Ectodermal cell (in vitro differentiated cells): ENCODE measurements around the gene MXD1. TPM values are rescaled to one million over a fixed set of nuclear protein-coding genes. Genes with fewer than 3 reads are reported as not detected.
"Not testable (repeated sequence)": the region's sequence is repeated elsewhere in the genome, so short reads cannot be mapped to it uniquely, and the experiment has no call there.

Source experiments
- H3K27ac ChIP-seq: 2 replicates; pipeline ENCODE4 v1.7.0; 2013; ENCODE audit warnings: mild to moderate bottlenecking, low read depth, low read length; ENCODE audit not compliant: insufficient read depth, poor library complexity, severe bottlenecking
- H3K27me3 ChIP-seq: 2 replicates; pipeline ENCODE4 v1.7.0; 2013; ENCODE audit warnings: mild to moderate bottlenecking, low read length; ENCODE audit not compliant: insufficient read depth, control insufficient read depth, poor library complexity, severe bottlenecking
- H3K36me3 ChIP-seq: one replicate; pipeline ENCODE4 v1.7.0; 2013; ENCODE audit warnings: low read length; ENCODE audit not compliant: control insufficient read depth, insufficient read depth
- H3K4me1 ChIP-seq: one replicate; pipeline ENCODE4 v1.7.0; 2013; ENCODE audit warnings: low read length; ENCODE audit not compliant: control insufficient read depth, insufficient read depth
- H3K4me3 ChIP-seq: 2 replicates; pipeline ENCODE4 v1.7.0; 2013; ENCODE audit warnings: low read depth, low read length, control low read depth; ENCODE audit not compliant: insufficient read depth
- H3K9me3 ChIP-seq: 2 replicates; pipeline ENCODE4 v1.7.0; 2013; ENCODE audit warnings: mild to moderate bottlenecking, low read length, moderate library complexity; ENCODE audit not compliant: control insufficient read depth
- WGBS, 2 experiments: methylation state at CpG; one replicate each; pipeline ENCODE4 v1.1.7; 2013; ENCODE audit warnings: missing lambda C conversion rate in 2 of 2; 5-methylcytosine and 5-hydroxymethylcytosine counted together
- polyA plus RNA-seq, 4 experiments: library from polyadenylated mRNA; stranded (reverse); fragments of 50-300 nt; gene quantifications; one replicate each; pipeline ENCODE4 v1.2.3, GENCODE V29; 2013

MXD1 gene, protein sequence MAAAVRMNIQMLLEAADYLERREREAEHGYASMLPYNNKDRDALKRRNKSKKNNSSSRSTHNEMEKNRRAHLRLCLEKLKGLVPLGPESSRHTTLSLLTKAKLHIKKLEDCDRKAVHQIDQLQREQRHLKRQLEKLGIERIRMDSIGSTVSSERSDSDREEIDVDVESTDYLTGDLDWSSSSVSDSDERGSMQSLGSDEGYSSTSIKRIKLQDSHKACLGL
- 5.1 TPM for polyA plus RNA-seq (2013, experiment 1 of 4)
- 4.7 TPM for polyA plus RNA-seq (2013, experiment 2 of 4)
- polyA plus RNA-seq (2013, experiment 3 of 4), result 3.7 TPM
- 3.6 TPM for polyA plus RNA-seq (2013, experiment 4 of 4)

DNA sequence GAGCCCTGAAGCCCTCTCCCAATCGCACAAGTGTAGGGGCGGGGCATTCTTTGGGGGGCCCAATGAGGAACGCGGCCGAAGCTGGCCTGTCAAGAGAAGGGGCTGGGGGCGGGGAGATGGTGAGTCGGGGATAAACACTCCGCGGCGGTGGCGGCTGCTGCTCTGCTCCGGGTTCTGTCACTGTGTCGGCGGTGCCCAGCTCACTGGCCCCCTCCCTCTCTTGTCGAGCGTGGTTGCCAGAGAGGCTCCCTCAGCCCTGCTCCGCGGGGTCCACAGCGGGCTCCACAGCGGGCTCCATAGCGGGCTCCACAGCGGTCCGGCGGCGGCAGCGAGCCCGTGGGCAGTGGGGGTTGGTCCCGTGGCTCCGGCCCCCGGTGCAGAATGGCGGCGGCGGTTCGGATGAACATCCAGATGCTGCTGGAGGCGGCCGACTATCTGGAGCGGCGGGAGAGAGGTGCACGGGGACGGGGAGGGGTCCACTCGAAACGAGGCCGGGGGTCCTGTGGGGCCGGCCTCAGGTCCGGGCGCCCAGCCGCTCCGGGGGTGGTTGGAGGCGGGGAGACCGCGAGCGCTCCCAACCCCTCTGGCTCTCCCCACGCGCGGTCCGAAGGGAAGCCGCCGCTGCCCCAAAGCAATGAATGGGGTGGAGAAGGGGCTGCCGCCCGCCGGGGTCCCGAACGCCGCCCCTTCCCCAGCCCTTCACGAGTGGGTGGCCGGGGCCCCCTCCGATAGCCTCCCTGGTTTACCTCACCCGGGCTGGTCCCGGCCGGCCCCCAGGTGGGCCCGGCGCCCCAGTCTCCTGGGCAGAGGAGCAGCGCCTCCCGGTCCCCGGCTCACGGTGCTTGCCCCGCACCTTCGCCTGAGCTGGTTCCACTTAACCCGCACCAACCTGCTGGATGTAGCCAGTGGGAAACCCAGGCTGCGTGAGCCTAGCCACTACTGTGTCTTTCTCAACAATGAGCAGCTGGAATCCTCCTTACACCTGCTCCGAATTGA, at the start of gene MXD1:
TSS of gene MXD1 (plus strand) at position 160 of the 996 bp plus-strand sequence. CDS start at position 382, 222 bp downstream.
- peak within 1 kb of the TSS; percentile 92 for H3K4me3 ChIP-seq
- WGBS, 2 experiments, result 2% methylated on average over 81 of the region's 81 CpGs

DNA sequence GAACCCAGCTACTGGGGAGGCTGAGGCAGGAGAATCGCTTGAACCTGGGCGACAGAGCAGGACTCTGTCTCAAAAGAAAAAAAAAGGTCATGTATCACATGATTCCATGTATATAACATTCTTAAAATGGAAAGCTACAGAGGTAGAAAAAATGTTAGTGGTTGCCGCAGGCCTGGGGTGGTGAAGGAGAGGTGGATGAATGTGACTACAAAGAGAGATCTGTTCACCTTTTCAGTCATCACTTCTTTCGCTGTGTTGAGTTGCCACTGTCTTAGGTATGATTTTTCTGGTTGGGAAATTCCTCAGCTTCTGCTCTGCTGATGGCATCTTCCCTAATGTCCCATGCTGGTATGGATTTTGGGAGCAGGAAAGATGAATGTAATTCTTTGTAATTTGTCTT, 26.5 kb upstream of the MXD1 start:
- H3K27me3 ChIP-seq, result no peaks in the 10 kb centered on the region
- H3K27ac ChIP-seq, result no peak overlapping the region
- 96 to 97% methylated on average over 4 of the region's 4 CpGs for WGBS, 2 experiments
- H3K4me1 ChIP-seq, result no peaks in the 10 kb centered on the region
- no peak overlapping the region for H3K4me3 ChIP-seq
- no peaks in the 10 kb centered on the region for H3K9me3 ChIP-seq
- no peaks in the 10 kb centered on the region for H3K36me3 ChIP-seq

More for the DNA sequence above, at the start of gene MXD1:
- H3K9me3 ChIP-seq, result no peaks in the 10 kb centered on the region
- peaks cover 13% of the 10 kb centered on the region for H3K27me3 ChIP-seq
- H3K4me1 ChIP-seq, result peaks cover 6% of the 10 kb centered on the region
- H3K36me3 ChIP-seq, result no peaks in the 10 kb centered on the region
- peak within 1 kb of the TSS; percentile 98 for H3K27ac ChIP-seq

DNA sequence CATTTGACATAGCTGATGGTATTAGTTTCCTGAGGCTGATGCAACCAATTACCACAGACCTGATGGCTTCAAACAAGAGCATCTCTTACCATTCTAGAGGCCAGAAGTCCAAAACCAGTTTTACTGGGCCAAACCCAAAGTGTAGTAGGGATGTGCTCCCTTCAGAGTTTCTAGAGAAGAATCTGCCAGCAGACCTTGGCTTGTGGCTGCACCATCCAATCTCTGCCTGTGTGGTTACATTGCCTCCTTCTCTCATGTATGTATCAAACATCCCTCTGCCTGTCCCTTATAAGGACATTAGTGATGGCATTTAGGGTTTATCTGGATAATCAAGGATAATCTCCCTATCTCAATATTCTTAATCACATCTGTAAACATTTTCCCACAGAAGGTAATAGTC, 25.6 kb upstream of the MXD1 start:
- Histone ChIP-seq H3K9me3 (no peaks in the 10 kb centered on the region), H3K4me1 (no peaks in the 10 kb centered on the region), H3K27me3 (no peaks in the 10 kb centered on the region), H3K27ac (no peak overlapping the region), H3K36me3 (no peaks in the 10 kb centered on the region), H3K4me3 (no peak overlapping the region)

DNA sequence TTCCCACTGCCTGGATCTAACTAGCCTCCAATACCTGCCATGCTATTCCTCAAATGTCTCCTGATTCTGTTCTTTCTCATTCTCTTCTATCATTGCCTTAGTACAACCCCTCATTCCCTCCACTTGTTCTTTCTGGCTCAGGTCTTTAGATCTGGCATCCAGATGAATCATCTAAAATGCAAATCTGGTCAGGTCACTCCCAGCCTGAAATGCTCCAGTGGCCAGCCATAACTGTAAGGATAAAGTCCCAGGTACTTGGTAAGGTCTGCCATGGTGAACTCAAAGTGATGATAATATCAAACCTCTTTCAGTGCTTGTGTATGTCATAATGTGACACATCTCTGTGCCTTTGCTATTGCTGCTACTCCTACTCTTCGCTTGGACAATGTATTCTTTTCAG, 24.0 kb upstream of the MXD1 start:
- no peaks in the 10 kb centered on the region for H3K36me3 ChIP-seq
- no peaks in the 10 kb centered on the region for H3K9me3 ChIP-seq
- H3K27me3 ChIP-seq, result no peaks in the 10 kb centered on the region
- H3K27ac ChIP-seq, result no peak overlapping the region
- no peaks in the 10 kb centered on the region for H3K4me1 ChIP-seq
- H3K4me3 ChIP-seq, result no peak overlapping the region
- WGBS, 2 experiments, result 0% methylated on average over 1 of the region's 1 CpG; no CpG with 5 or more reads in 1 of the 2 experiments

DNA sequence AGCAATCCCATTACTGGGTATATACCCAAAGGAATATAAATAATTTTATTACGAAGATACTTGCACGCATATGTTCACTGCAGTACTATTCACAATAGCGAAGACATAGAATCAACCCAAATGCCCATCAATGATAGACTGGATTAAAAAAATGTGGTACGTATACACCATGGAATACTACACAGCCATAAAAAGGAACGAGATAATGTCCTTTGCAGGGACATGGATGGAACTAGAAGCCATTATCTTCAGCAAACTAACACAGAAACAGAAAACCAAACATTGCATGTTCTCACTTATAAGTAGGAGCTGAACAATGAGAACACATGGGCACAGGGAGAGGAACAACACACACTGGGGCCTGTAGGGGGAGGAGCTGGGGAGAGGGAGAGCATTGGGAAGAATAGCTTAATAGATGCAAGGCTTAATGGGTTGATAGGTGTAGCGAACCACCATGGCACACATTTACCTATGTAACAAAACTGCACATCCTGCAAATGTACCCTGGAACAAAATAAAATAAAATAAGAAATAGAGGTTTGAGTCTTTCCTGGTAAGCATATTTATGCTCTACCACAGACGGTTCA, 22.0 kb upstream of the MXD1 start:
- 91 to 94% methylated on average over 4 to 6 of the region's 7 CpGs for WGBS, 2 experiments
- not testable (repeated sequence) for H3K4me3 ChIP-seq

DNA sequence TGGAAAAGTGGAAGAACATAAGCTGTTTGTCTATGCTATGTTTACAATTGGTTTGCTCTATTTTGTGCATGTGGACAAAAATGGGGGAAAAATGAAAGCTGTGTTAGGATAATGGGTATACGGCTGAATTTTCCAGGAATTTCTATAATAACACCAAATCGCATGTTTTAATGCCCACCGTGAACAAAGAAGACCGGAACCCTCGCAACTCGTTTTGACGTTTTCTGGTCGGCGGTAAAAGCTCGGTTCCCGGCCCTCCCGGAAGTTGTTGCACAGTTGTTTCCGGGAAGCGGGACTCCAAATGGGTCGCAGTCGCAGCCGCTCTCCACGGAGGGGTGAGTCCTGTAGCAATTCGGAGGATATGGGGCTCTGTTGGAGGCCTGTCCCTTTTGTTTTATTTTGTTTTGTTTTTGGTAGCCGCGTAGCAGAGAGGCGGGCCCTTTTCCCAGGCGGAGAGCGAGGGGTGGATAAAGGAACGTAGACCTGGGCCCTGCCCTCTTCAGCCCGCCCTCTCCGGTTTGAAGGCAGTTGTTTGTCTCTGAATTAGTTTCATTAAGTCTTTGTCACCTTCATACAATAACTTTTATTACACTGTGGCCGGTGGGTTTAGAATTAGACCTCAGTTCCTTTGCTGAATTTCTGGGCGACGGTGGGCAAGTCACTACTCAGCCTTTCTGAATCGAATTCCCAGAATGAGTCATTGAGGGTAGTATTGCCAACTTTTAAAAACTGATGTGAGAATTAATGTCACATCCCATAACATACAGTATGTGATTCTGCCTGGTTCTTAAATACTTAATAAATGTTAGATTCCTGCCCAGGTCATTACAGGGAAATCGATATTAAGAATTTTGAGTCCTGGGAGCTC, 21.0 kb upstream of the MXD1 start, which contains the start of gene SNRNP27:
TSS of gene SNRNP27 (plus strand) at position 273 of the 868 bp plus-strand sequence. CDS start at position 302, 29 bp downstream.
- WGBS, 2 experiments, result 3% methylated on average over 32 of the region's 32 CpGs
- Histone ChIP-seq H3K36me3 (peaks cover 7% of the 10 kb centered on the region), H3K27me3 (no peaks in the 10 kb centered on the region), H3K4me1 (no peaks in the 10 kb centered on the region), H3K27ac (peak within 1 kb of the TSS; percentile 71), H3K4me3 (peak within 1 kb of the TSS; percentile 75), H3K9me3 (no peaks in the 10 kb centered on the region)

More for the DNA sequence above, 22.0 kb upstream of the MXD1 start:
- H3K9me3 ChIP-seq, H3K36me3 ChIP-seq, H3K27ac ChIP-seq, H3K4me1 ChIP-seq, H3K27me3 ChIP-seq: not testable (repeated sequence)

DNA sequence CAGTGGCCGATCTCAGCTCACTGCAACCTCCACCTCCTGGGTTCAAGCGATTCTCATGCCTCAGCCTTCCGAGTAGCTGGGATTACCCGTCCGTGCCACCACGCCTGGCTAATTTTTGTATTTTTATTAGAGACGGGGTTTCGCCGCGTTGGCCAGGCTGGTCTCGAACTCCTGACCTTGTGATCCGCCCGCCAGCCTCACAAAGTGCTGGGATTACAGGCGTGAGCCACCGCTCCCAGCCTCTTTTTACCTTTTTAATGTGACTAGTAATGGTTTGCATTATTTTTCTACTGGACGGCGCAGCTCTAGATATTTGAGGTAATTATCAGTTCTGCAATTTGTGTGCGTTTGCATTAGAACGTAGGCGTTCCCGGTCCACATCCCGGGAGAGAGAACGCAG, 20.2 kb upstream of the MXD1 start:
- H3K4me1 ChIP-seq, H3K36me3 ChIP-seq, H3K27ac ChIP-seq, H3K9me3 ChIP-seq, H3K27me3 ChIP-seq: not testable (repeated sequence)
- WGBS, 2 experiments, result 86 to 87% methylated on average over 23 of the region's 23 CpGs
- peak overlapping the region; percentile 75 for H3K4me3 ChIP-seq

DNA sequence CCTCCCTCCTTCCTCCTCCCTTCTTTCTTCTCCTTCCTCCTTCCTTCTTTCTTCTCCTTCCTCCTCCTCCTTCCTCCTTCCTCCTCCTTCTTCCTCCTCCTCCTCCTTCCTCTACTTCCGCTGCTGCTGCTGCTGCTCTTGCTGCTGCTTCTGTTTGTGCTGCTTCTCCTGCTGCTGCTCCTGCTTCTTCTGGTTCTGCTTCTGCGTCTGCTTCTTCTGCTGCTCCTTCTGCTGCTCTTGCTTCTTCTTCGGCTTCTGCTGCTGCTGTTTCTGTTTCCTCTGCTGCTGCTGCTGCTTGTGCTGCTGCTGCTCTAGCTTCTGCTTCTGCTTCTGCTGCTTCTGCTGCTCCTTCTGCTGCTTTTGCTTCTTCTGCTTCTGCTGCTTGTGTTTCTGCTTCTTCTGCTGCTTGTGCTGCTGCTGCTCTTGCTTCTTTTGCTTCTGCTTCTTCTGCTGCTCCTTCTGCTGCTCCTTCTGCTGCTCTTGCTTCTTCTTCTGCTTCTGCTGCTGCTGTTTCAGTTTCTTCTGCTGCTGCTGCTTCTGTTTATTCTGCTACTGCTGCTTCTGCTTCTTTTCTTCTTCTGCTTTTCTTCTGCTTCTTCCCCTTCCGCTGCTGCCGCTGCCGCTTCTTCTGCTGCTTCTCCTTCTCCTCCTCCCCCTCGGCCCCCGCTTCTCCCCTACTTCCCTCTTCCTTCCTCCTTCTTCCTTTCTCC, 12.5 kb upstream of the MXD1 start:
- Histone ChIP-seq H3K27me3 (no peaks in the 10 kb centered on the region), H3K36me3 (peaks cover 12% of the 10 kb centered on the region), H3K4me3 (no peak overlapping the region), H3K9me3 (no peaks in the 10 kb centered on the region), H3K4me1 (no peaks in the 10 kb centered on the region), H3K27ac (no peak overlapping the region)
- 91 to 95% methylated on average over 8 of the region's 8 CpGs for WGBS, 2 experiments

DNA sequence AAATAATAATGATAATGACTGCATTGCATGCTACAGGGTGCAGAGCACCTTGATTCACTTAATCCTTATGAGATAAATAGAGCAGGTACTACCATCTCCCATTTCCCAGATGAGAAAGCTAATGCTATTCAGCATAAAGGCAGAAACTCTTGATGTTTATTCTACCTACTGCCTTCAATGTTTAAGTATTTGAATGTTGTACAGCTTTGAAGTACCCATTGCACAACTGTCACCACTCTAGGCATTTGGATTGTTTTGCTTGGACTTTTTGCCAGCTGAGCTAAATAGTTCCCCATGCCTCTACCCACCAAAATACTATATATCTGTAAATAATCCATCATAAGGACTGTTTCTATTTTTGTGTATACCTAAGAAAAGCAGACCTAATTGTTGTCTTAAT, 7.7 kb upstream of the MXD1 start:
- Histone ChIP-seq H3K27me3 (no peaks in the 10 kb centered on the region), H3K27ac (no peak overlapping the region), H3K4me3 (no peak overlapping the region), H3K4me1 (no peaks in the 10 kb centered on the region), H3K9me3 (no peaks in the 10 kb centered on the region), H3K36me3 (no peaks in the 10 kb centered on the region)
